Dendritic cell treated with granulocyte-macrophage colony-stimulating factor and Interleukin-4, amounts not matched to agents 40 ng/mL and 50 ng/mL, for 4 days (primary cell): ENCODE measurements around the gene C16orf92.

ENCODE experiments used
- H3K27ac Mint-ChIP-seq: one replicate; pipeline ENCODE4 v1.8.0; 2022; ENCODE audit warnings: mild to moderate bottlenecking, mixed read lengths
- H3K27me3 Mint-ChIP-seq: one replicate; pipeline ENCODE4 v1.8.0; 2022; ENCODE audit warnings: mild to moderate bottlenecking, mixed read lengths
- H3K36me3 Mint-ChIP-seq: one replicate; pipeline ENCODE4 v1.8.0; 2022; ENCODE audit warnings: low read depth, mixed read lengths
- H3K4me1 Mint-ChIP-seq: one replicate; pipeline ENCODE4 v1.8.0; 2022; ENCODE audit warnings: low read depth, mixed read lengths
- H3K4me3 Mint-ChIP-seq: one replicate; pipeline ENCODE4 v1.8.0; 2022; ENCODE audit warnings: mild to moderate bottlenecking, moderate library complexity, mixed read lengths
- H3K9me3 Mint-ChIP-seq: one replicate; pipeline ENCODE4 v1.8.0; 2022; ENCODE audit warnings: mixed read lengths
- intact Hi-C: fragments of 100-400 bp; cut with micrococcal nuclease; formaldehyde crosslinking; loops from one replicate; pipeline ENCODE4 v1.15.0; 2022

The C16orf92 gene

DNA sequence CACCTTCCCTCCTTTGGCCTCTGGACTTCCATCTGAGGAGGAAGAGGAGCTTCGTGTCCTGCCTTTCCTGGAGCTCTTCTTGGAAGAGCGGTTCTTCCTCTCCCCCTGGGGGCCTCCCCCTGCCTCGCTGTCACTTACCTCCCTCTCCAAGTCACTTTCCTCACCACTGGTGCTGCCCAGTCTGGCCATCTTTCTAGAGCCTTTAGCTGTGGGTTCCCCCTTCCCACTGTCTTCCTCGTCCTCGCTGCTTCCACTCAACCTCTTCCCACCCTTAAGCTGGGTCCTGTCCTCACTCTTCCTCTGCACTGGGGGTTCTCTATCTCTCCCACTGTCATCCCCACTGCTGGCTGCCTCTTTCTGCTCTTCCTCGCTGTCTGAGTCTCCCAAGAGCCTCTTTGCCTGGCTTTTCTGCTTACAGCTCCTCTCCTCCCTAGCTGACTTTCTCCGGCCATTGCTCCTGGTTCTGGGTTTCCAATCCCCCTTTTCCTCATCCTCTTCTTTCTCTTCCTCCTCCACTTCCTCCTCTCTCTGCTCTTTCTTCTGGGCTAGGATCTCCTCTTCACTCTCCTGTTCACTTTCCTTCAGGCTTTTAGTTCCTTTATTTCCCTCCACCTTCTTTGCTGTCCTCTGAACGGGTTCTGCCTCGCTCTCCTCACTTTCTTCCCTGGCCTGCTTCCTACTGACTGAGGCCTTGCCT is 28.9 kb upstream of the C16orf92 start:
- peaks cover 33% of the 10 kb centered on the region for H3K4me1 Mint-ChIP-seq
- intact Hi-C loops: no loop called here
- H3K4me3 Mint-ChIP-seq: no peak overlapping the region

DNA sequence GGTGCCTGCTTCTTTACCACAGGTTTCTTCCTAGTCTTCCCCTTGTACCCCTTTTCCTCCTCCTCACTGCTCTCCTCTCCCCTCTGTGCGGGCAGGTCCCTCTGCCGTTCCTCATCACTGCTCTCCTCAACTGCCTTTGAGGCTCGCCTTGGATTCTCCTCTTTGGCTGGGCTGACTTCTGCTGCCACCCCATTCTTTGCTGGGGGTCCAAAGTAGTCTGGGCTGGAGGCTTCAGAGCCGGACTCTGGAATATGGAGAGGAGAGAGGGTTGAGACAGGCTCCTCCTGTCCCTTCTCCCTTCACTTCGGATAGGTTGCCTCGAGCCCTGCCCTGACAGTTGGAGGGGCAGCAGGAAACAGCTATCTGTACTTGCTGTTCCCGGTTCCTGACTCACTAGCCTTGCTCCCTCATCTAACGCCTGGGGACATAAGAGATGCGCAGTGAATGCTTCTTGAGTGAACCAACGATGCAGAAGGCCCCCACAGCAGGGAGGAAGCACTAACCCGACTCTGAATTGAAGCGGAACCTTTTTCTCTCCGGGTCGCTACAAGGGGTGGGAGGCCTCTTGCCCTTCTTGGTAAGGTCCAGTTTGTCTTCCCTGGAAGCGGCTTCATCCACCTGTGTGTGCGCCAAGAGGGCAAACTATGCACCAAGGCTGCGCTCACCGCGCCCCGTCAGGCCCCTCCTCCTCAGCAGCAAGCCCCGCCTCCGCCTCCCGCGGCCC is 28.2 kb upstream of the C16orf92 start:
- peak overlapping the region; percentile 100 for H3K4me3 Mint-ChIP-seq
- peak overlapping the region; percentile 98 for H3K27ac Mint-ChIP-seq
- peaks cover 80% of the 10 kb centered on the region for H3K36me3 Mint-ChIP-seq
- intact Hi-C loops: loop anchor here (5.0 kb wide), 1 partner anchor 187 kb away; the partner anchor contains the start of gene MAZ
- H3K4me1 Mint-ChIP-seq: peaks cover 33% of the 10 kb centered on the region
- H3K27me3 Mint-ChIP-seq: no peaks in the 10 kb centered on the region
- no peaks in the 10 kb centered on the region for H3K9me3 Mint-ChIP-seq

More for the DNA sequence above, 28.9 kb upstream of the C16orf92 start:
- Mint-ChIP-seq H3K9me3 (no peaks in the 10 kb centered on the region), H3K27me3 (no peaks in the 10 kb centered on the region), H3K36me3 (peaks cover 80% of the 10 kb centered on the region), H3K27ac (peak overlapping the region; percentile 98)

DNA sequence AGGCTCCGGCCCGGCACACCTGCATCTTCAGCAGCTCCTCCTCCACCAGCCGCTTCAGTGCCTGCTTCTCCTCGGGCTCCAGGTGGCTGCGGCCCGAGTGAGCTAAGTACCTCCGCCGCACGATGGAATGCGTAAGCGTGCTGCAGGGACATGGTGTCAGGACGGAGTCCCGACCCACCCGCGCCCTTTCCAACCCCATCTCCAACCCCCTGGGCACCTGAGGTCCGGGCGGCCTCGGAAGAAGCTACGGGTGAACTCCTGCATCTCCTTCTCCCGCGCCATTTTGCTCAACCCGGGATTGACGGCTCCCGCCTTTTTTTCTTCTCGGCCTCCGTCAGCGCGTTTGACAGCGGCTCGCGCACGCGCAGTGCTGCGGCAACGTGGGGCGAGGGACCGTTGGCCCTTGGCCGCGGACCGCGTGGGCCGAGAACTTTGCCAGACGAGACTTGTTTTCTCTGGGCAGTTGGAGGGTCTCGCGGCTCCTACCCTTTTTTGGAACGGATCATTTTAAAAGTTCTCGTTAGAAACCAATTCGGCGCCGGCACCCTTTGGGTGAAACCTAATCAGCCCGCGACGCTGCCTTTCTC is 27.6 kb upstream of the C16orf92 start, which contains the start of gene HIRIP3:
Gene HIRIP3 (minus strand): TSS at position 294 of the 587 bp plus-strand sequence. CDS start 12 bp downstream, at position 282.
- peak within 1 kb of the TSS; percentile 98 for H3K27ac Mint-ChIP-seq
- peaks cover 33% of the 10 kb centered on the region for H3K4me1 Mint-ChIP-seq
- peaks cover 80% of the 10 kb centered on the region for H3K36me3 Mint-ChIP-seq
- intact Hi-C loops: loop anchor here (5.0 kb wide), 1 partner anchor 188 kb away; the partner anchor contains the start of gene MAZ
- H3K4me3 Mint-ChIP-seq: peak within 1 kb of the TSS; percentile 100
- no peaks in the 10 kb centered on the region for H3K27me3 Mint-ChIP-seq
- no peaks in the 10 kb centered on the region for H3K9me3 Mint-ChIP-seq

DNA sequence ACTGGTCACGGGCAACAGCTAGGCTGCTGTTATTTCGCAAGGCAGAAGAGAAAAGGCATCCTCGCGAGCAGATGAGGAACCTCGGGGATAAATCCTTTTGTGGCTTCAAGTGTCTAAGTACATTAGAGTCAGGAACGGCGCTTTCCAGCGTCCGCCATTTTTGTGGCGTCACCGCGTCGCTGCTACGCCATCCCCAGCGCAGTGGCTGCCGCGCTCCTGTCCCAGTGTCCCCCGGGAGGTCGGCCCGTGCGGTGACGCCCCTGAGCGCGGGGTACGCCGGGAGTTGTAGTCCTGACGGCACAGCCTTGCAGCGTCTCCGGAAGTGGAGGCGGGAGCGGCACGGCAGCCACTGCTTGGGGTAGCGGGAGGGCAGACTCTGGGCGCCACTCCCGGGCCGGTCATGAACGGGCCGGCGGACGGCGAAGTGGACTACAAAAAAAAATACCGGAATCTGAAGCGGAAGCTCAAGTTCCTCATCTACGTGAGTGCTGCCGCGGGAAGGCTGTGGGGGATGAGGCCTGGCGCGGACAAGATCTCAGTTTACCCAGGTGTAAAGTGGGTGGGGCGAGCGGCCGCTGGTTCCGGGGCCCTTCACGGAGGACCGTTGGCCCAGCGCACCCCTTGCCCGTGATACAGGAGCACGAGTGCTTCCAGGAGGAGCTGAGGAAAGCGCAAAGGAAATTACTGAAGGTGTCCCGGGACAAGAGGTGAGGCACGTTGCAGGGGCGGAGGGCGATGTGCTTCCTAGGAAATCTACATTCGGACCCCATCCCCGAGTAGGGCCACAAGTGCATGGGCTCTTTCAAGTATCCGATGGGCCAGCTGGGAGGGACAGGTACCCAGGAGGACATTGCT is 26.9 kb upstream of the C16orf92 start, which contains the start of gene INO80E:
Gene INO80E (plus strand): TSS at position 331 of the 855 bp plus-strand sequence. CDS start 70 bp downstream, at position 401.
- H3K27ac Mint-ChIP-seq: peak within 1 kb of the TSS; percentile 98
- intact Hi-C loops: loop anchor here (1.0 to 5.0 kb wide), 2 partner anchors 23 to 189 kb away; partner anchors contain the start of genes MAZ and TAOK2
- H3K36me3 Mint-ChIP-seq: peaks cover 80% of the 10 kb centered on the region
- peak within 1 kb of the TSS; percentile 100 for H3K4me3 Mint-ChIP-seq
- H3K4me1 Mint-ChIP-seq: peaks cover 33% of the 10 kb centered on the region
- H3K9me3 Mint-ChIP-seq: no peaks in the 10 kb centered on the region
- no peaks in the 10 kb centered on the region for H3K27me3 Mint-ChIP-seq

DNA sequence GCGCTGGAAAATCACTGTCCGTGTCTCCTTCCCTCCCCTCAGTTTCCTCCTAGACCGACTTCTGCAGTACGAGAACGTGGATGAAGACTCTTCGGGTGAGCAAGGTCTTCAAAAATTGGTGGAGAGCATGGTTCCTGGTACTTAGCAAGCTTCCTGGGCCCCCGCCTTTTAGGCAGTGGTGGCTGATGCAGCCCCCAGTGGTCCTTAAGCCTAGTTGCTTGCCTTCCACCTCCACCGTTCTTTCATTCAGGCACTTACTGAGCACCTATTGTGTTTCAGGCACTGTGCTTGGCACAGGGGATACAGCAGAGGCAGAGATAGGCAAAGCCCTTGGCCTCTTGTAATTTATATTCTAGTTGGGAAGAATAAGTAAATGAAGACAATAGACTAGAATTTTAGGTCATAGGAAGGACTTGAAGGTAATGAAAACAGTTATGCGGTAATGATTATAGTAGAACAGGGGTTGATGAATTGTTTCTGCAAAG is 26.2 kb upstream of the C16orf92 start:
- intact Hi-C loops: loop anchor here (1.0 to 5.0 kb wide), 2 partner anchors 24 to 190 kb away; partner anchors contain the start of genes MAZ and TAOK2
- Mint-ChIP-seq H3K4me3 (peak overlapping the region; percentile 100), H3K27me3 (no peaks in the 10 kb centered on the region), H3K27ac (peak overlapping the region; percentile 98), H3K4me1 (peaks cover 33% of the 10 kb centered on the region), H3K36me3 (peaks cover 80% of the 10 kb centered on the region), H3K9me3 (no peaks in the 10 kb centered on the region)

DNA sequence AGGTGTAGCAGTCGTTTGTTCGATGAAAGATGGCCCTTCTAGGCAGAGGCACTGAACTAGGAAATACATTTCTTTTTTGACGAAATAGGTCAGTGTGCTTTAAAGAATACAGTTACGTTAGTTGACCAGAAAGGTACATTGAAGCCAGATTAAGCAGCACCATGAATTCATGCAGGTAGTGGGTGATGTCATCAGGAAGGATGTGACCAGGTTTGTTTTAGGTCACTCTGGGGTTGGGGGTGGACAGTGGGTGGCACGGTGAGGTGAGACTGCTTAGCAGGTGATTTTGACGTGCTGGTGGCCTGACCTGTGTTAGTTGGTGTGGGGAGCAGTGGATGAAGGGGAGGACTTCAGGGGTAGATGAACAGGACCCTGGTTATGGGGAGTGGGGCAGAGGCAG is 23.4 kb upstream of the C16orf92 start:
- intact Hi-C loops: loop anchor here (5.0 to 10.0 kb wide), 2 partner anchors 85 to 192 kb away; partner anchors contain the start of gene MAZ
- peaks cover 84% of the 10 kb centered on the region for H3K36me3 Mint-ChIP-seq
- H3K27me3 Mint-ChIP-seq: no peaks in the 10 kb centered on the region
- H3K27ac Mint-ChIP-seq: no peak overlapping the region
- H3K9me3 Mint-ChIP-seq: no peaks in the 10 kb centered on the region
- H3K4me3 Mint-ChIP-seq: no peak overlapping the region
- H3K4me1 Mint-ChIP-seq: peaks cover 23% of the 10 kb centered on the region

DNA sequence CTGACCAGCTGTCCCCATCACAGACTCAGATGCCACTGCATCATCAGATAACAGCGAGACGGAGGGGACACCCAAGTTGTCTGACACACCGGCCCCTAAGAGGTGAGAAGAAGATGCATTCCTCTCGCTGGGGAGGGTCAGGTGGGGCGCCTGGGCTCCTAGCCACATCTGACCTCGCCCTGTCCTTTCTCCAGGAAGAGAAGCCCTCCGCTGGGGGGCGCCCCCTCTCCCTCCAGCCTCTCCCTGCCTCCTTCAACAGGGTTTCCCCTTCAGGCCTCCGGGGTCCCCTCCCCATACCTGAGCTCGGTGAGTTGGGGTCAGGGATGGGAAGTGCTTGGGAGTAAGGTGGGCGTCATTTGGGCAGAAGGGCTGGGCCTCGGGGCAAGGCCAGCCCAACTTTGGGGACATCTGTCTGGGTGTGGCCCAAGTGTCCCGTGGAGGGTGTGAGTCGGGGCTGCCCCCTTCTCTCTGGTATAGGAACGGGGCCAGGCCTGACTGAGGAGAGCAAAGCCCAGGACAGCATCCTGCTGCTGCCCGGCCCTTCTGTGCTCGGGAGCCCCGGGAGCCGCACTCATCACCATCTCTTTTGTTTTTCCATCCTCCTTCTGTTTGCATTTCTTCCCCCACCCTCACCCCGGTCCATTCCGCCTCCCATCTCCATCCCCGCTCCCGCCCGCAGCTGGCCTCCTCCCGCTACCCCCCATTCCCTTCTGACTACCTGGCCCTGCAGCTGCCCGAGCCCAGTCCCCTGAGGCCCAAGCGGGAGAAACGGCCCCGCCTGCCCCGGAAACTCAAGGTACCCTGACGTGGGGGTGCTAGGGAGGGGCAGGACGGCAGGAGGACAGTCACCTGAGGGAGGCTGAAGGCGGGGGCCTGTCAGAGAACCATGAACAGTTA is 22.0 kb upstream of the C16orf92 start:
- intact Hi-C loops: loop anchor here (10.0 kb wide), 1 partner anchor 86 kb away; no protein-coding TSS in a partner anchor
- no peak overlapping the region for H3K27ac Mint-ChIP-seq
- H3K27me3 Mint-ChIP-seq: no peaks in the 10 kb centered on the region
- H3K9me3 Mint-ChIP-seq: no peaks in the 10 kb centered on the region
- peaks cover 76% of the 10 kb centered on the region for H3K36me3 Mint-ChIP-seq
- no peak overlapping the region for H3K4me3 Mint-ChIP-seq
- peaks cover 16% of the 10 kb centered on the region for H3K4me1 Mint-ChIP-seq

DNA sequence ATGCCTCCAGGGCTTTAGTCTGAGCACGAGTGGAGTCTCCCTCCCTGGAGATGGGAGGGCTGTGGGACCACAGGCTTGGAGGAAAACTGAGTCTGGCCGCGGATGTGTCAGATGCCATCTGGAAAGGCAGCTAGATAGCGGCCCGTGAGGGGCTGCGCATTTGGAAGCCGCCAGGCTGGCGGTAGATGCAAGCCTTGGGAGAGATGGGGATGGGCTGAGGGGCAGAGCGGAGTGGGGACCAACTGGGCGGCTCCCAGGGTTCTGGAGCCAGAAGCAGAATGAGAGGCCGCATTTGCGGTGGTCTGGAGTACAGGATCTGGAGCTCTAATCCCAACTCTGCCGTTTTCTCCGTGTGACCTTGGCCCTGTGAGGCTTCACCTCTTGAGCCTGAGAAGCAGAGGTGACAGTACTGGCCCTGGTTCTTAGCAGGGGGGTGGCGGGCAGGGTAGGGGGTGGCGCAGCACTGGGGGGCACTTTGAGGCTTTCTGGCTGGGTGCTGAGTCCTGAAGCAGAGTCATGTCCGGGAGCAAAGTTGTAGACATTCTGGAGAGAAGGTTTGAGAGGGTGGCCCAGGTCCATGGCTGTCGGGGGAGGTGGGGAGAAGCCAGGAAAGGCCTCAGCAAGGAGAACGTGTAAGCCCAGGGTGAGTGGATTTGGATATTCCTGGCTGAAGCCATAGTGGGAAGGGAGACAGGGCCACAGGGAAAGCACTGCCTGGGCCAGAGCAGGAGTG is 20.2 kb upstream of the C16orf92 start:
- Mint-ChIP-seq H3K27ac (no peak overlapping the region), H3K36me3 (peaks cover 75% of the 10 kb centered on the region), H3K4me1 (peaks cover 5% of the 10 kb centered on the region), H3K9me3 (no peaks in the 10 kb centered on the region), H3K27me3 (peaks cover 3% of the 10 kb centered on the region), H3K4me3 (no peak overlapping the region)
- intact Hi-C loops: loop anchor here (10.0 kb wide), 1 partner anchor 88 kb away; no protein-coding TSS in a partner anchor

DNA sequence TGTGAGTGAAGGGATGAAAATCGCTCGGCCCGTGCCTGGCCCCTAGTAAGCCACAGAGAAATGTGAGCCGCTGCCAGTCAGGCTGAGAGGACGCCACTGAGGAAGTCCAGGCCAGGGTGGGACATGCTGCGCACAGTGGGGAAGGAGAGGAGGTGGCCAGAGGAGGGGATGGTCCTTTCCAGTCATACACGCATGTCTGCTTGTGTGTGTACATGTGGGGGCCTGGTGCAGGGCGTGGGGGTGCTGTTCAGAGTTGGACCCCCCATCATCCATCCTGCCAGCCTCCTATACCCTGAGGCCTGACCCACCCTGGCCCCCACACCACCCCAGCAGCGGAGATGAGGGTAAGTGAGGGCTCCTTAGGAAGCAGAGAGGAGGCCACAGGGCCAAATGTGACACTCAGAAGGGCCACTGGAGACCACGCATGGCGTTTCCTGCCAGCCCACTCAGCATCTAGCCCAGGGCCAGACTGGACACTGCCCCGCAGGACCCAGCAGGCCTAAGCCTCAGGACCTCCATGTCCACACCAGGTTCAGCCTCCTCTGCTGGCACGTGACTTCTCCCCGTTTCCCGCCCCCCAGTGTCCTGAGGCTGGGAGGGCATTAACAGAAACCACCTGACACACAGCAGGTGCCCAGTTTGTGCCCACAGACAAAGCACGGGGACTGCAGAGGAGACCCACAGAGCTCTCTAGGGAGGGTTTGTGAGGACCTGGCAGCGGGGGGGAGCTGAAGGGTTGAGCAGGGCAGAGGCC is 19.2 kb upstream of the C16orf92 start:
- H3K9me3 Mint-ChIP-seq: no peaks in the 10 kb centered on the region
- H3K36me3 Mint-ChIP-seq: peaks cover 64% of the 10 kb centered on the region
- no peak overlapping the region for H3K4me3 Mint-ChIP-seq
- peaks cover 13% of the 10 kb centered on the region for H3K27me3 Mint-ChIP-seq
- intact Hi-C loops: loop anchor here (10.0 kb wide), 1 partner anchor 89 kb away; no protein-coding TSS in a partner anchor
- H3K27ac Mint-ChIP-seq: no peak overlapping the region
- H3K4me1 Mint-ChIP-seq: peaks cover 5% of the 10 kb centered on the region

DNA sequence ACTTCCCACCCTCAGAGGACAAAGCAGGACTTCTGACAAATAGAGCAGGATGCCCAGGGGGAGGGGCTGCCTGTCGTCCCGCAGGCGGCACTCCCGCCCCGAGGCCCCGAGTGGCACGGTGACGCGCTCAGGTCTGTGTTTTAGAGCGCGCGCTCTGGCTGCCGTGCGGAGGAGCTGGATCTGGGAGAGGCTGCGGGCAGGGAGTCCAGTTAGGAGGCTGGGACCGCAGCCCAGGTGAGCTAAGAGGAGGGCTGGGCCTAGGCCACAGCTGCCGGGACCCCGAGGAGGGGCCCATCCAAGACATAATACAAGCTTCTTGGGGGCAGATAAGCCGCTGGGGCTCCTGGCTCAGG is 18.6 kb upstream of the C16orf92 start:
- Mint-ChIP-seq H3K36me3 (peaks cover 59% of the 10 kb centered on the region), H3K27me3 (peaks cover 18% of the 10 kb centered on the region), H3K4me3 (no peak overlapping the region), H3K27ac (no peak overlapping the region), H3K9me3 (no peaks in the 10 kb centered on the region), H3K4me1 (peaks cover 5% of the 10 kb centered on the region)
- intact Hi-C loops: loop anchor here (10.0 kb wide), 1 partner anchor 90 kb away; no protein-coding TSS in a partner anchor

DNA sequence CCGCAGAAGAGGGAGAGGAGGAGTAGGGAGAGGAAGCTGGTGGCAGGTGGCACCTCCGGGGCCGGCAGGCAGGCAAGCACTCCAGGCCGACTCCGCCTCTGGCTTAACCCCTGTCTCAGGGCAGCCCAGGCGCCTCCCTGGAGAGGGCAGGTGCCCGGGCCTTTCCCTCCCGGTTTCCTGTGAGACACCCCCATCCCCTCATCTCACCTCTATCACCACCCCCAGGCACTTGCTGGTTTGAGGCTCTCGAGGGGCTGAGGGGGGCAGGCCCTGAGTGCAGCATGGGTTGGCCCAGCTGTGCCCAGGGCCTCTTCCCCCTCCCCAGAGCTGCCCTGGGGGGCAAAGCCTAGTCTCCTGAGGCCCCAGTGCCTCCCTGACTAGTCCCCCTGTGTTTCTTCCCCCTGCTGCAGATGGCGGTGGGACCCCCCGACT is 18.2 kb upstream of the C16orf92 start:
- H3K4me1 Mint-ChIP-seq: peaks cover 5% of the 10 kb centered on the region
- intact Hi-C loops: loop anchor here (10.0 kb wide), 1 partner anchor 90 kb away; no protein-coding TSS in a partner anchor
- H3K4me3 Mint-ChIP-seq: no peak overlapping the region
- H3K36me3 Mint-ChIP-seq: peaks cover 54% of the 10 kb centered on the region
- H3K27me3 Mint-ChIP-seq: peaks cover 23% of the 10 kb centered on the region
- no peaks in the 10 kb centered on the region for H3K9me3 Mint-ChIP-seq
- no peak overlapping the region for H3K27ac Mint-ChIP-seq
